ENCODE data around the gene ECEL1.
A peak's percentile ranks its signal among the peaks of the same experiment; 100 is the strongest.
"Not testable (repeated sequence)": the region's sequence is repeated elsewhere in the genome, so short reads cannot be mapped to it uniquely, and the experiment has no call there.

Gene ECEL1

DNA sequence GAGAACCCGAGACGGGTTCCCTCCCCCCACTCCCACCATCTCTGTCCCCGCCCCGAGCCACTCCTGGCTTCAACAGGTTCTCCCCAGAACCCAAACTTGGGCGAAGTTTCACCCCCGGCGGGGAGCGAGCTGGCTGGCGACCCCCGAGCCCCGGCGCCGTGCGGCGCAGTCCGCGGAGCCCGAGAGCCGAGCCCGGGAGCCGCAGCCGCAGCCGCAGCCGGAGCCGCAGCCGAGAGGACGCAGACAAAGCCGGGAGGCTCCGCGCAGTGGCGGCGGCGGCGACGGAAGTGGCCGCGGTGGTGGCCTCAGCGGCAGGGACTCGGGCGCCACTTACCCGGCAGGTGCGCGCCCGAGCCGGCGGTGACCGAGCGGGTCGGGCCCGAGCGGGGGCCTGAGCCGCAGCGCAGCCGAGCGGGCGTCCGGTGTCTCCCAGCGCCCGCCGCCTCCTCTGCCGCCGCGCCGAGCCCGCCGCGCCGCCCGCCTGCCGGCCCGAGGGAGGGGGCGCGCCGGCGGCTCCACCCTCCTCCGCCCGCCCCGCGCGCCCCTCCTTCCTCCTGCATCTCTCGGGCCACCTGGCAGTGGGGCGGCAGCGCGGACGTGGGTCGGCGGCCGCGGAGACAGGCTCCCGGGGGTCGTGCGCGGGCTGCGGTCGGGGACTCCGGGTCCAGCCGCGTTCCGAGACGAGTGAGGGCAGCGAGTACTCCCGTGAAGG is at the start of gene ECEL1:
ECEL1 (minus strand) TSS at position 450 of the 712 bp plus-strand sequence. CDS start 1,181 bp downstream, outside the sequence.
- FAIRE-seq: no peak

GRCh38 chr2:232537079-232537478 is 49.4 kb upstream of the ECEL1 start:
- TF ChIP-seq CTCF (IDR thresholded peaks at IDR 0.05; ENCODE audit: insufficient read depth, missing control alignments): peak; percentile 34
- no peak for DNase-seq (ENCODE audit: insufficient read length, low spot score)
- FAIRE-seq: no peak

More for the DNA sequence above, at the start of gene ECEL1:
- DNase-seq (ENCODE audit: insufficient read length, low spot score): no peak
- TF ChIP-seq CTCF (IDR thresholded peaks at IDR 0.05; ENCODE audit: insufficient read depth, missing control alignments): no peak

- no peak for TF ChIP-seq CTCF (IDR thresholded peaks at IDR 0.05; ENCODE audit: insufficient read depth, missing control alignments)
- no peak for DNase-seq (ENCODE audit: insufficient read length, low spot score)
- FAIRE-seq: no peak
Measured at GRCh38 chr2:232535761-232536530, 48.3 kb upstream of the ECEL1 start.

DNA sequence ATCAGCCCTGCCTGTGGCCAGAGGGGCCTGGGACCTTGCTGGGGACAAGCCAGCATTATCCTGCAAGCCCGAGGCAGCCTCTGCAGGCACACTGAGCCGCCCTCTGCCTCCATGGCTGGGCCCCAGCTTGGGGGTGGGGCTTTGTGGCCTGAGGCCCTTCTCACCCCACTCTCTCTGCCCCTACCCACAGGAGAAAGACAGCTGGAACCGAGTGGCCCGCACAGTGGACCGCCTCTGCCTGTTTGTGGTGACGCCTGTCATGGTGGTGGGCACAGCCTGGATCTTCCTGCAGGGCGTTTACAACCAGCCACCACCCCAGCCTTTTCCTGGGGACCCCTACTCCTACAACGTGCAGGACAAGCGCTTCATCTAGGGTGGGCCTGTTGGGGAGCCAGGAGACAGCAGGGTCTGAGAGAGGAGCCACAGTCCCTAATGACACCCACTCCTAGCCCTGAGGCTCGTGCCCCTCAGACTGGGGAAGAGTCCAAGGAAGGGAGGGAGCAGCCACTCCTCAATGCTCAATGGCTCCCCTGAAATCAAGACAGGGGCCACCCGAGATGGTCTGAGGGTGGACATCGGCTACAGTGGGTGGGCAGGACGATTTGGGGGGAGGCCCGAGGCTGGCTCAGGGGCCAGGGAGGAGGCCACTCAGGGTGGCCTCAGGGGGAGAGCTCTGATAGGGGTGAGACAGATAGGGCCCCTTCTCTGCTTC is 47.5 kb upstream of the ECEL1 start:
- no peak for TF ChIP-seq CTCF (IDR thresholded peaks at IDR 0.05; ENCODE audit: insufficient read depth, missing control alignments)
- FAIRE-seq (no peak), DNase-seq (ENCODE audit: insufficient read length, low spot score) (no peak)

GRCh38 chr2:232533944-232534710 is 46.5 kb upstream of the ECEL1 start:
- DNase-seq (ENCODE audit: insufficient read length, low spot score): no peak
- no peak for TF ChIP-seq CTCF (IDR thresholded peaks at IDR 0.05; ENCODE audit: insufficient read depth, missing control alignments)
- no peak for FAIRE-seq

DNA sequence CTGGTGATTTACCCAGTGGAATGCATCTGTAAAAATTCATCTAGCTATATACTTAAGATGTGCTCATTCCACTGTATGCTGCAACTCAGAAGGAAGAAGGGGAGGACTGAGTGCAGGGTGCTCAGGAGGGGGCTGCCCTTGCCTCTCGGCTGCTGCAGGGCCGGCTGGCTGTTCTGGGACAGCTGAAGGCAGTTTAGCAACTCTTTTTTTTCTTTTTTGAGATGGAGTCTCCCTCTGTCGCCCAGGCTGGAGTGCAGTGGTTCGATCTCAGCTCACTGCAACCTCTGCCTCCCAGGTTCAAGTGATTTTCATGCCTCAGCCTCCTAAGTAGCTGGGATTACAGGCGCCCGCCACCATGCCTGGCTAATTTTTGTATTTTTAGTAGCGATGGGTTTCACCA is 45.2 kb upstream of the ECEL1 start:
- DNase-seq (ENCODE audit: insufficient read length, low spot score); FAIRE-seq: not testable (repeated sequence)

DNA sequence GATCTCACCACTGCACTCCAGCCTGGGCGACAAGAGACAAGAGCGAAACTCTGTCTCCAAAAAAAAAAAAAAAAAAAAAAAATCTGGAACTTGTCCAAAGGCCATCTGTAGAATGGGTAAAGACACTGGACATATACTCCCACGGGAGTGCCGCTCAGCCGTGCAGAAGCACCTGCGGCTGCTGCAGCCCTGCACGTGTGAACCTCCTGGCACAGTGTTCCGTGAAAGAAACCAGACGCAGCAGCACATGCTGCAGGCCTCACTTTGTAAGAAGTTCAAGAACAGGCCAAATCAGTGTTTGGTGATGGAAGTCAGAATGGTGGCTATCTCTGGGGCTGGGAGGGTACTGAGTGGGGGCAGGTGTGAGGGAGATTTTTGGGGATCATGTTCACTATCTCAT is 44.8 kb upstream of the ECEL1 start:
- TF ChIP-seq CTCF (IDR thresholded peaks at IDR 0.05; ENCODE audit: insufficient read depth, missing control alignments): no peak
- no peak for DNase-seq (ENCODE audit: insufficient read length, low spot score)
- FAIRE-seq: no peak
